Subcutaneous abdominal adipose tissue (tissue), 5 donors: ENCODE results near the gene PXT1.
"Not testable (repeated sequence)": the region's sequence is repeated elsewhere in the genome, so short reads cannot be mapped to it uniquely, and the experiment has no call there.

ENCODE experiments used
- H3K27ac ChIP-seq: one replicate; pipeline ENCODE4 v1.7.0; 2013; ENCODE audit warnings: low read depth, mild to moderate bottlenecking, inconsistent platforms, low read length, moderate library complexity
- H3K27me3 ChIP-seq, 5 donors: one replicate each; pipeline ENCODE4 v1.7.0; 2013; ENCODE audit warnings: low read length in 5 of 5, inconsistent platforms in 1 of 5; ENCODE audit not compliant: control insufficient read depth in 5 of 5, insufficient read depth in 4 of 5
- H3K36me3 ChIP-seq, 5 donors: one replicate each; pipeline ENCODE4 v1.7.0; 2013; ENCODE audit warnings: low read length in 5 of 5; ENCODE audit not compliant: control insufficient read depth in 5 of 5, insufficient read depth in 5 of 5
- H3K4me1 ChIP-seq, 5 donors: one replicate each; pipeline ENCODE4 v1.7.0; 2013; ENCODE audit warnings: low read length in 5 of 5, mild to moderate bottlenecking in 3 of 5, moderate library complexity in 1 of 5; ENCODE audit not compliant: control insufficient read depth in 5 of 5, insufficient read depth in 5 of 5
- H3K4me3 ChIP-seq, 5 donors: one replicate each; pipeline ENCODE4 v1.7.0; 2013; ENCODE audit warnings: low read length in 5 of 5, low read depth in 1 of 5
- H3K9ac ChIP-seq, 5 donors: one replicate each; pipeline ENCODE4 v1.7.0; 2013; ENCODE audit warnings: low read length in 5 of 5, mild to moderate bottlenecking in 4 of 5, moderate library complexity in 3 of 5
- H3K9me3 ChIP-seq, 5 donors: one replicate each; pipeline ENCODE4 v1.7.0; 2013; ENCODE audit warnings: low read length in 5 of 5; ENCODE audit not compliant: control insufficient read depth in 5 of 5
- donor health status: healthy.
- donor health status: healthy.
- donor health status: healthy.
- donor health status: healthy.
- donor health status: healthy.

Gene PXT1

DNA sequence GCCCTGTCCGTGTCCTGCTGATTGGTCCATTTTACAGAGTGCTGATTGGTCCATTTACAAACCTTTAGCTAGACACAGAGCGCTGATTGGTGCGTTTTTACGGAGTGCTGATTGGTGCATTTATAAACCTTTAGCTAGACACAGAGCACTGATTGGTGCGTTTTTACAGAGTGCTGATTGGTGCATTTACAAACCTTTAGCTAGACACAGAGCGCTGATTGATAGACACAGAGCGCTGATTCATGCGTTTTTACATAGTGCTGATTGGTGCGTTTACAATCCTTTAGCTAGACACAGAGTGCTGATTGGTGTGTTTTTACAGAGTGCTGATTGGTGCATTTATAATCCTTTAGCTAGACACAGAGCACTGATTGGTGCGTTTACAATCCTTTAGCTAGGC lies 6.5 kb upstream of the PXT1 start:
- H3K9me3 ChIP-seq, H3K9ac ChIP-seq, H3K27ac ChIP-seq, H3K4me3 ChIP-seq, H3K27me3 ChIP-seq: not testable (repeated sequence)
- peaks cover 0 to 14% (median 0%) of the 10 kb centered on the region in 5 donors for H3K36me3 ChIP-seq
- H3K4me1 ChIP-seq, result peaks cover 5 to 23% (median 14%) of the 10 kb centered on the region in 5 donors

DNA sequence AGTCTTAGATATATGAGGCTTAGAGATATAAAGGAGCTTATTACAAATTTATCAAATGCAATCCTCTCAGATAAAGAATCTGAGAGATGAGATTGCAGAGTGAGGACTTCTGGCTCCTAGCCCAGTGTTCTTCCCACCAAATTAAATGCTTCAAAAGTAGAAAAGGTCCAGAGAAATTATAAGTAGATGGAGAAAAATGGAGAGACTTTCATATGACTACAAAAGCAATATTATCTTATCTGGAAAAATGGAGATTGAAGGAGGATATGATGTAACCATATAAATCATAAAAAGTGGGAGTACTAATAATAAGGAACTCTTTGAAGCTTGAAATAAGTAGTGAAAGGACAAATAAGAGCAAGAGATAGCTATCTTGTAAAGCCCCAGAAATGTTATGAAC lies 3.0 kb upstream of the PXT1 start:
- Histone ChIP-seq H3K4me1 (peaks cover 8 to 43% (median 40%) of the 10 kb centered on the region in 5 donors), H3K9me3 (peaks cover 0 to 5% (median 0%) of the 10 kb centered on the region in 5 donors), H3K9ac (no peak overlapping the region), H3K36me3 (peaks cover 0 to 6% (median 0%) of the 10 kb centered on the region in 5 donors), H3K27me3 (no peaks in the 10 kb centered on the region), H3K4me3 (no peak overlapping the region), H3K27ac (peak overlapping the region; percentile 100)

DNA sequence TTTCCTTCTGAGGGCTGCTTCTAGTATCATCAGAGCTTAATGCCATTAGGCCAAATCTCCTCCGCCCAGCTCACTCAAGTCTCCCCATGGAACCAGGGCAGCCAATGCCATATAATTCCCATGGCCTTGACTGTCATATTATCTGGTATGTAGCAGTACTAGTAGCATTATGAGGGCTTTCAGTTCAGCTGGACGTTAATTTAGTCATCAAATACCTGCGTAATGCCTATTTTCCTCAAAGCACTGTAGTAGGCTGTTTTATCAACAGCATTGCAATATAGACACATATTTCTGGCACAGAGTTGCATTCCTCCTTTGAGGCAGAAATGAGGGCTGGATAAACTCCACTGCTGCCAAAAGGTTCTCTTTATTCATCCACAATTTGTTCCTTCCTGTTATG lies 1.8 kb upstream of the PXT1 start:
- H3K9ac ChIP-seq, result peak overlapping the region; percentile 84 to 97 (median 96)

DNA sequence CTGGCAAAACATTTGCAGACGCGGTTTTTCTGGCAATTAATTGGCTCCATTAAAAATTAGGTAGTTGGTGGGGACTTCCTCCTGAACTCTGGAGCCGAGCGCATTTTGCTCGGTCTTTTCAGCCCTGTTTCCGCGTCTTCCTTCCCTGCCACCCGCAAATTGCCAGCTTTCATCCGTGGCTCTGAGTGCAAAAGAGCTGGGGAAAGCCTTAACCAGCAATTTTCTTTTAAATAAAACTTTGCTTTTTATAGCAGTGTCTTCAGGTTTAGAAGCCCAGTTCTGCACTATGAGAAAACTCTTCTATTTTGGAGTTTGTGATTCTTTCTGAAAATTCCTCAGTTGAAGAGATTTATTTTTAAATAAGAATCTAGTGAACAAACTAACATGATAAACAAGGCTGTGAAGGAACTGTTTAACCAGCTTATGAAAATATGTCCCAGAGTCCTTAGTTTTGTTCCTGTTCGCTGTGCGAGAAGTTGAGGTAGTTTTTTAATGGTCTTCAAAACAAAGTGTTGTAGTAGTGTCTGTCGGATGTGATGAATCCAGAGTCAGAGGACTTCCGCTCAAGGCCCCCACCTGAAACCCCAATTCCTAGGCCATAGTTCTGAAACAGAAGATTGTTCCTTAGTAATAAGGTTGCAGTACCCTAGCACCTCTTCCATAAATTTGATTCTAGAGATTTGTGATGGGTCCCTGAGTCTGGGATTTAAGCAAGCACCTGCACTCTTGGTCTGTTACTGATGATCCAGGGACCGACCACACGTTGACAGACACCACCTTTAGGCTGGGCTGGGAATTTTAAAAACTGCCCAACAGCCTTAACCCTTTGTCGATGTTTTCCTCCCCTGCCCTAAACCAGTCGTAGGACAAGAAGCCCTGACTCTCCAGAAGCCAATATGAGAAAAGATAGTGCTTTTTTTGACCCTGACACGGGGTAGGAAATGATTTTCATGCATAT lies 1.1 kb upstream of the PXT1 start:
- Histone ChIP-seq H3K27me3 (no peaks in the 10 kb centered on the region), H3K9me3 (no peaks in the 10 kb centered on the region), H3K27ac (peak overlapping the region; percentile 100), H3K4me3 (peak overlapping the region; percentile 93 to 98 (median 97)), H3K4me1 (peaks cover 8 to 43% (median 40%) of the 10 kb centered on the region in 5 donors), H3K36me3 (no peaks in the 10 kb centered on the region), H3K9ac (peak overlapping the region; percentile 84 to 97 (median 96))

More for the DNA sequence above, 1.8 kb upstream of the PXT1 start:
- Histone ChIP-seq H3K27me3 (no peaks in the 10 kb centered on the region), H3K36me3 (peaks cover 0 to 5% (median 0%) of the 10 kb centered on the region in 5 donors), H3K4me1 (peaks cover 8 to 43% (median 40%) of the 10 kb centered on the region in 5 donors), H3K4me3 (peak overlapping the region; percentile 93 to 98 (median 97)), H3K27ac (peak overlapping the region; percentile 100), H3K9me3 (peaks cover 0 to 5% (median 0%) of the 10 kb centered on the region in 5 donors)

DNA sequence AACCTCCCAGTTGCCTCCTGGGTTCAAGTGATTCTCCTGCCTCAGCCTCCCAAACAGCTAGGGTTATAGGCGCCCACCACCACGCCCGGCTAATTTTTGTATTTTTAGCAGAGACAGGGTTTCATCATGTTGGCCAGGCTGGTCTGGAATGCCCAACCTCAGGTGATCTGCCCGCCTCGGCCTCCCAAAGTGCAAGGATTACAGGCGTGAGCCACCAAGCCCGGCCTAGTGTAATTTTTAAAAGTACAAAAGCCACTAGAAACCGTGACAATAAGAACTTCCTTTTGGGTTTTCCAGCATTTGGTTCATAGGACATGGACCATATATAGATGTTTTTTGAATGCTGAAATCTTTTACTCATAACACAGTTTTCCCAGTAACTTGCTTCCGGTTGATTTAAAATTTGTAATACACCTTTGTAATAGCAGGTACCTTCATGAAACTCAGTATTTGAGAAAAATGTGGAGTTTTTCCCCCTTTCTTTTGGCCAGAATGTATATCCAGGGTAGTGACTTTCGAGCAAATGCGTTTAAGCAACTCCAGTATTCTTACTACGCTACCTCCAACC lies 467 bp downstream of the PXT1 start:
- H3K27ac ChIP-seq, result peak overlapping the region; percentile 100
- H3K9me3 ChIP-seq, result no peaks in the 10 kb centered on the region
- no peaks in the 10 kb centered on the region for H3K36me3 ChIP-seq
- H3K27me3 ChIP-seq, result no peaks in the 10 kb centered on the region
- peak overlapping the region; percentile 90 to 98 (median 97) for H3K4me3 ChIP-seq
- H3K4me1 ChIP-seq, result peaks cover 8 to 40% (median 31%) of the 10 kb centered on the region in 5 donors
- peak overlapping the region; percentile 71 to 98 (median 86) for H3K9ac ChIP-seq

DNA sequence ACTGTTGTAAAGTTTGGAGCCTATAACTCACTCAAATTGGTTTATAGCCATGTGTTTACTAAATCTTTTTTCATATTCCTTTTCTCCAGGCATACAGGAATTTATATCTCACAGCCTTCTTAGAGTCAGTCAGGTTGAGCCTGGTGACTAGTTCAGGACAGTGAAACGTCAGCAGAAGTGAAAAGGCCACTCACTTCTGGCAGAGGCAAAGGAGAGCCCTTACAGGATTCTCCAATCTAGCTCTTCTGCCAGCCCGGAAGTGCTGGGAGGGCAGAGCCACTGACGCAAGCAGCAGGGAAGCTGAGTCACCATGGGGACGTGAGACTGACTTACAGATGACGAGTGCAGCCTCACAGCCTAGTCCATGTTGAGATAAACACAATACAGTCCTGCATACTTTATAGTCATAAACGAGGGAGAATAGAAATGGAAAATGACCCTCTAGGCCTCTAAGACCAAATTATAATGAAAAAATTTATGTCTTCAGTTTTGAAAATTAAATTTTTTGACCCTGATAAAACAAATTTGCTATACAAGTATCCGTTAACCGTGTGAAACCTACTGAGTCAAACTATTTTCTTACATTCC lies 1.3 kb downstream of the PXT1 start:
- peak overlapping the region; percentile 100 for H3K27ac ChIP-seq
- H3K36me3 ChIP-seq, result no peaks in the 10 kb centered on the region
- H3K9me3 ChIP-seq, result no peaks in the 10 kb centered on the region
- H3K9ac ChIP-seq, result peak overlapping the region in 3 of 5 donors; percentile 22 to 86 (median 35)
- no peak overlapping the region for H3K4me3 ChIP-seq
- peaks cover 8 to 40% (median 31%) of the 10 kb centered on the region in 5 donors for H3K4me1 ChIP-seq
- no peaks in the 10 kb centered on the region for H3K27me3 ChIP-seq

DNA sequence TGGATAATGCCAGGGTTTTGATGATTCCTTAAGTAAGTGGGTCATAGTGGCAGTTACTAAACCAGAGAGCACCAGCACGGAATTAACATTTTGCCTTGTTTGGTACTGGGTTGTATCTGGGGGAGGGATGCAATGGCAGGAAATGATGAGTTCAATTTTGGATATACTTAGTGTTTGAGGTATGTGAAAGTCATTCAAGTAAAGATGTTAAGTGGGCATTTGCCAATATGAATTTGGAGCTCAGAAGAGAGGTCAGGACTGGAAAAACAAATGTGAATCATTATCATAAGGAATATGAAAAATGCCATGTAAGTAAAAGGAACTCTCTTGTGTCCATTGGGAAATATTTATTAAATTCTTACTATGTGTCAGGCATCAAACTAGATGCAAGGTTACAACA lies 6.2 kb downstream of the PXT1 start:
- no peaks in the 10 kb centered on the region for H3K27me3 ChIP-seq
- H3K4me3 ChIP-seq, result no peak overlapping the region
- H3K9me3 ChIP-seq, result no peaks in the 10 kb centered on the region
- no peak overlapping the region for H3K27ac ChIP-seq
- H3K9ac ChIP-seq, result no peak overlapping the region
- peaks cover 0 to 7% (median 5%) of the 10 kb centered on the region in 5 donors for H3K4me1 ChIP-seq
- H3K36me3 ChIP-seq, result no peaks in the 10 kb centered on the region

DNA sequence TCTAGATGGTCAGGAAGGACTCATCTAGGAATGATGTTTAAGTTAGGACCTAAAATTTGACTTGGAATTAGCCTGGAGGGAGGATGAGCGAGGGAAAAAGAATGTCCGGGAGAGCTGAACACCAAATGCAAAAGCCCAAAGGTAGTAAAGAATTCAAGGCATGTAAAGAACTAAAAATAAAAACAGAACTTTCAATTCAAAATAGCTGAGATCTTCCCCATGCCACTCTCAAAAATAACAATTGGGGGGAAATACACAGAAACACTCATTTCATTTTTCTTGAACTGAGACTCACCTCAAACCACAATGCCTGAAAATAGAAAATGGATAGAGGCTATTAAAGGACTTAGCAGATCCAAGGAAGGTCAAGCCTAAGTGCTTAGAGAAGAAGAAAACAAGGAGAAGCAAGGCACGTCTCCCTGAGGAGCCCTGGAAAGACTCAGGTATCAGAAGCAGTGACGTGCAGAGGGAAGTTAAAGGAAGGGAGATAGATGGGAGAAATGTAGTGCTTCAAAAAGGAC lies 10.4 kb downstream of the PXT1 start:
- Histone ChIP-seq H3K4me1 (no peaks in the 10 kb centered on the region), H3K36me3 (no peaks in the 10 kb centered on the region), H3K4me3 (no peak overlapping the region), H3K27me3 (no peaks in the 10 kb centered on the region), H3K9me3 (no peaks in the 10 kb centered on the region), H3K27ac (no peak overlapping the region), H3K9ac (no peak overlapping the region)

DNA sequence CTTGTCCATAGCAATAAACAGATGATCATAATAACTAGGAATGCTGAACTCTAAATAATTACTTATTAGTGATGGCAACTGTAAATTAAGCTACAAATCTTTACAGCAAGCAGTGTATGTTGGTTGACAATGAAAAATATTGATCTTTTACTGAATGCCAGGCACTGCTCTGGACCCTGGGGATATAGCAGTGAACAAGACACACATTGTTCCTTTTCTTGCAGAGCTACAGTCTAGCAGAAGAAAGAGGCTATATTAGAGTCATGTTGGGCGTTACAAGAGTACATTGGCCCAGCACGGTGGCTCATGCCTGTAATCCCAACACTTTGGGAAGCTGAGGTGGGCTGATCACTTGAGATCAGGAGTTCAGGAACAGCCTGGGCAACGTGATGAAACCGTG lies 11.5 kb downstream of the PXT1 start:
- Histone ChIP-seq H3K9me3 (no peaks in the 10 kb centered on the region), H3K27ac (no peak overlapping the region), H3K4me3 (no peak overlapping the region), H3K4me1 (no peaks in the 10 kb centered on the region), H3K27me3 (no peaks in the 10 kb centered on the region), H3K9ac (no peak overlapping the region), H3K36me3 (no peaks in the 10 kb centered on the region)
